GM12878 (cell line): ENCODE data around the gene TRIM63. TPM values are rescaled to one million over a fixed set of nuclear protein-coding genes. Genes with fewer than 3 reads are reported as not detected.

ENCODE experiments used
- ATAC-seq: fragments of 200-7000 bp; cut with Tn5 transposase; 3 replicates; pipeline ENCODE4 v1.9.1; 2020; ENCODE audit warnings: mild to moderate bottlenecking, moderate library complexity
- BruUV-seq: library from RNA; stranded (reverse); fragments of 400-500 nt; replicated peaks from 2 replicates; lab custom pipeline; 2021; lab: Mats Ljungman, UMichigan
- CTCF ChIA-PET: fragments of 300-600 bp; sonication (Branson Sonifier 250); formaldehyde crosslinking; extraction: SDS; loops from one replicate; lab custom pipeline; 2021; ENCODE audit warnings: inconsistent platforms; lab: Yijun Ruan, JAX
- POLR2A ChIA-PET: fragments of 350-600 bp; formaldehyde crosslinking; extraction: SDS; loops from one replicate; lab custom pipeline; 2021; ENCODE audit warnings: inconsistent platforms; lab: Charles Lee
- RAD21 ChIA-PET: fragments of 300-600 bp; sonication (Branson Sonifier 250); formaldehyde crosslinking; loops from one replicate; lab custom pipeline; 2023; ENCODE audit warnings: antibody characterized with exemption; ENCODE audit not compliant: unreplicated experiment; lab: Charles Lee
- SMC1A ChIA-PET: fragments of 300-600 bp; sonication (Branson Sonifier 250); formaldehyde crosslinking; loops from one replicate; lab custom pipeline; 2023; ENCODE audit not compliant: unreplicated experiment, uncharacterized antibody; lab: Charles Lee
- DNase-seq: peaks from one replicate; pipeline ENCODE4 v3.0.0-alpha.2; 2011; ENCODE audit warnings: low read depth, low spot score
- FAIRE-seq: peaks from 3 replicates; lab custom pipeline; 2011; peaks lifted over from hg19 to GRCh38; lab: Jason Lieb, UNC
- H2AFZ ChIP-seq: 2 replicates; pipeline ENCODE4 v1.6.0; 2011; ENCODE audit warnings: low read depth, low read length, control low read depth; ENCODE audit not compliant: control insufficient read depth
- H3K27ac ChIP-seq: 2 replicates; pipeline ENCODE4 v1.5.1; 2011; ENCODE audit warnings: control low read depth; ENCODE audit not compliant: control insufficient read depth, insufficient read depth
- H3K27me3 ChIP-seq, 2 experiments: replicated peaks in 1 of 2; 2 replicates each; pipeline versions ENCODE4 v1.6.0 to v1.6.1; 2011; ENCODE audit warnings: low read length in 1 of 2; ENCODE audit not compliant: control insufficient read depth in 2 of 2, insufficient read depth in 2 of 2
- H3K36me3 ChIP-seq, 2 experiments: 2 replicates each; pipeline ENCODE4 v1.5.1; 2011; ENCODE audit warnings: low read length in 1 of 2; ENCODE audit not compliant: control insufficient read depth in 2 of 2, insufficient read depth in 2 of 2
- H3K4me1 ChIP-seq: 2 replicates; pipeline ENCODE4 v1.6.1; 2011; ENCODE audit warnings: mild to moderate bottlenecking, low read length, moderate library complexity, mixed read lengths; ENCODE audit not compliant: control insufficient read depth, insufficient read depth
- H3K4me2 ChIP-seq: 2 replicates; pipeline ENCODE4 v1.6.0; 2011; ENCODE audit warnings: control low read depth; ENCODE audit not compliant: control insufficient read depth, insufficient read depth
- H3K4me3 ChIP-seq: fragments of 200-600 bp; sonication (generic); 2 replicates; pipeline ENCODE4 v1.5.1; 2016
- H3K79me2 ChIP-seq: 2 replicates; pipeline ENCODE4 v1.6.0; 2011; ENCODE audit warnings: low read length; ENCODE audit not compliant: control insufficient read depth, insufficient read depth
- H3K9ac ChIP-seq: 2 replicates; pipeline ENCODE4 v1.8.0; 2011; ENCODE audit warnings: low read length, control low read depth, mixed read lengths; ENCODE audit not compliant: control insufficient read depth, insufficient read depth
- H3K9me3 ChIP-seq: replicated peaks from 3 replicates; pipeline ENCODE4 v1.5.1; 2011; ENCODE audit warnings: mild to moderate bottlenecking, low read length; ENCODE audit not compliant: control insufficient read depth, insufficient read depth
- H4K20me1 ChIP-seq: 2 replicates; pipeline ENCODE4 v1.6.0; 2011; ENCODE audit not compliant: control insufficient read depth, insufficient read depth
- CHD2 ChIP-seq: IDR thresholded peaks from 2 replicates; pipeline ENCODE4 v1.6.1; 2011; ENCODE audit warnings: low read depth, low read length, improper control_type of control experiment, borderline replicate concordance
- DPF2 ChIP-seq: fragments of 450-650 bp; IDR thresholded peaks from 2 replicates; pipeline ENCODE4 v1.6.1; 2017; ENCODE audit warnings: mild to moderate bottlenecking
- EP300 ChIP-seq, 2 experiments: fragments of 150-350 bp in 1 of 2; IDR thresholded peaks; 2 replicates each; pipeline ENCODE4 v1.6.1; 2011 to 2012; ENCODE audit warnings: low read depth in 2 of 2, low read length in 2 of 2, borderline replicate concordance in 1 of 2, improper control_type of control experiment in 1 of 2, inconsistent platforms in 1 of 2; ENCODE audit not compliant: control insufficient read depth in 1 of 2
- ETV6 ChIP-seq, 2 experiments: fragments of 450-650 bp in 1 of 2; IDR thresholded peaks in 1 of 2; conservative IDR thresholded peaks in 1 of 2; 2 replicates each; pipeline ENCODE4 v1.6.1; 2014; ENCODE audit warnings: antibody characterized with exemption in 1 of 2, borderline replicate concordance in 1 of 2, low read depth in 1 of 2, mild to moderate bottlenecking in 1 of 2, moderate library complexity in 1 of 2
- NR2F1 ChIP-seq: fragments of 450-650 bp; conservative IDR thresholded peaks from 2 replicates; pipeline ENCODE4 v1.6.1; 2017; ENCODE audit warnings: mild to moderate bottlenecking
- RAD21 ChIP-seq: IDR thresholded peaks from 2 replicates; pipeline ENCODE4 v1.6.1; 2011; ENCODE audit warnings: mild to moderate bottlenecking, low read depth, low read length, moderate library complexity; ENCODE audit not compliant: insufficient read depth
- REST ChIP-seq: IDR thresholded peaks from 2 replicates; pipeline ENCODE4 v1.6.1; 2012; ENCODE audit warnings: mild to moderate bottlenecking, low read depth, low read length
- SIX5 ChIP-seq: IDR thresholded peaks from 2 replicates; pipeline ENCODE4 v1.6.1; 2011; ENCODE audit warnings: mild to moderate bottlenecking, low read depth, low read length, moderate library complexity; ENCODE audit not compliant: severe bottlenecking
- SRF ChIP-seq, 2 experiments: IDR thresholded peaks; 2 replicates each; pipeline ENCODE4 v1.6.1; 2011; ENCODE audit warnings: low read depth in 2 of 2, low read length in 2 of 2, mild to moderate bottlenecking in 1 of 2, moderate library complexity in 1 of 2
- SUPT20H ChIP-seq: IDR thresholded peaks from 2 replicates; pipeline ENCODE4 v1.6.1; 2011; ENCODE audit warnings: low read depth, mild to moderate bottlenecking, low read length, moderate library complexity, borderline replicate concordance; ENCODE audit not compliant: control insufficient read depth
- ZNF217 ChIP-seq: fragments of 450-650 bp; IDR thresholded peaks from 2 replicates; pipeline ENCODE4 v1.6.1; 2017; ENCODE audit warnings: antibody characterized with exemption, mild to moderate bottlenecking
- WGBS: methylation state at CpG from one replicate; pipeline ENCODE4 v1.1.6; 2016; ENCODE audit warnings: low lambda C conversion rate; ENCODE audit not compliant: insufficient replicate concordance, insufficient coverage; ENCODE audit errors: missing lambda C conversion rate; 5-methylcytosine and 5-hydroxymethylcytosine counted together
- in situ Hi-C: fragments of 300-500 bp; cut with MboI; formaldehyde crosslinking; loops from 9 replicates; pipeline ENCODE4 v1.14.3; 2018; ENCODE audit warnings: mixed read lengths
- intact Hi-C: fragments of 100-400 bp; cut with micrococcal nuclease; formaldehyde crosslinking; loops from one replicate; pipeline ENCODE4 v1.14.2; 2022; ENCODE audit not compliant: unreplicated experiment
- polyA plus RNA-seq, 11 experiments: library from polyadenylated mRNA; depleted of rRNA in 4 of 11; unstranded in 6 of 11; stranded (reverse) in 5 of 11; fragments of >200 nt; fragmentation: Nextera tagmentation in 4 of 11; fragmentation: Illumina TruSeq in 1 of 11; extraction: Ambion mirVana in 4 of 11; extraction: Trizol in 1 of 11; gene quantifications; 1 replicate in 1 of 11; 2 replicates in 10 of 11; pipeline versions ENCODE4 v1.2.1 to v1.2.3, GENCODE V29; 2011 to 2016; ENCODE audit warnings: inconsistent platforms in 2 of 11, missing spikeins in 2 of 11, low read depth in 1 of 11
- total RNA-seq, 4 experiments: library from RNA; depleted of rRNA in 3 of 4; stranded (reverse); fragments of >200 nt in 3 of 4; fragmentation: Illumina TruSeq in 1 of 4; extraction: Trizol in 1 of 4; gene quantifications; 2 replicates each; pipeline versions ENCODE4 v1.2.1 to v1.2.3, GENCODE V29; 2013 to 2021
- TF ChIP-seq, protein P1 (sequence below): fragments of 450-650 bp; IDR thresholded peaks from 2 replicates; pipeline ENCODE4 v1.6.1; 2018; ENCODE audit warnings: mild to moderate bottlenecking, low read depth, moderate library complexity; ENCODE audit not compliant: partially characterized antibody

Gene TRIM63
- total and polyA plus RNA-seq, 10 of the 15 experiments (the other 5 are each of a cell fraction or from before 2014, with no cell fraction given): not detected

- in situ Hi-C loops (no loop called here), intact Hi-C loops (no loop called here)
- CTCF ChIA-PET: interaction anchor here (1.2 kb wide), 1 partner anchor 34 kb away, joined by 3 read pairs; no protein-coding TSS in a partner anchor
- FAIRE-seq: peak; percentile 66
- Histone ChIP-seq H3K79me2 (no peaks in the 10 kb centered on the region), H3K36me3 (no peaks in the 10 kb centered on the region), H3K9ac (no peak overlapping the region), H3K27me3 (peaks cover 0 to 7% of the 10 kb centered on the region in 2 experiments; a peak in 3 of 4 replicates), H3K27ac (no peak overlapping the region), H3K4me3 (no peak overlapping the region), H4K20me1 (no peaks in the 10 kb centered on the region; the same call in 1 of the 2 replicates), H2AFZ (no peak overlapping the region), H3K4me1 (no peaks in the 10 kb centered on the region), H3K4me2 (no peak overlapping the region), H3K9me3 (no peaks in the 10 kb centered on the region)
- RAD21 ChIA-PET: no interaction called here
- no peak for ATAC-seq
- POLR2A ChIA-PET: no interaction called here
- SMC1A ChIA-PET: no interaction called here
- no peak for DNase-seq
- WGBS: 64% methylated on average over 4 of the region's 4 CpGs
- BruUV-seq: no TSS peak
- TF ChIP-seq, protein P1, sequence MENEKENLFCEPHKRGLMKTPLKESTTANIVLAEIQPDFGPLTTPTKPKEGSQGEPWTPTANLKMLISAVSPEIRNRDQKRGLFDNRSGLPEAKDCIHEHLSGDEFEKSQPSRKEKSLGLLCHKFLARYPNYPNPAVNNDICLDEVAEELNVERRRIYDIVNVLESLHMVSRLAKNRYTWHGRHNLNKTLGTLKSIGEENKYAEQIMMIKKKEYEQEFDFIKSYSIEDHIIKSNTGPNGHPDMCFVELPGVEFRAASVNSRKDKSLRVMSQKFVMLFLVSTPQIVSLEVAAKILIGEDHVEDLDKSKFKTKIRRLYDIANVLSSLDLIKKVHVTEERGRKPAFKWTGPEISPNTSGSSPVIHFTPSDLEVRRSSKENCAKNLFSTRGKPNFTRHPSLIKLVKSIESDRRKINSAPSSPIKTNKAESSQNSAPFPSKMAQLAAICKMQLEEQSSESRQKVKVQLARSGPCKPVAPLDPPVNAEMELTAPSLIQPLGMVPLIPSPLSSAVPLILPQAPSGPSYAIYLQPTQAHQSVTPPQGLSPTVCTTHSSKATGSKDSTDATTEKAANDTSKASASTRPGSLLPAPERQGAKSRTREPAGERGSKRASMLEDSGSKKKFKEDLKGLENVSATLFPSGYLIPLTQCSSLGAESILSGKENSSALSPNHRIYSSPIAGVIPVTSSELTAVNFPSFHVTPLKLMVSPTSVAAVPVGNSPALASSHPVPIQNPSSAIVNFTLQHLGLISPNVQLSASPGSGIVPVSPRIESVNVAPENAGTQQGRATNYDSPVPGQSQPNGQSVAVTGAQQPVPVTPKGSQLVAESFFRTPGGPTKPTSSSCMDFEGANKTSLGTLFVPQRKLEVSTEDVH: no peak
- TF ChIP-seq CHD2 (no peak), NR2F1 (no peak), EP300 (IDR thresholded peaks at IDR 0.05; ENCODE audit: borderline replicate concordance in 1 of 2, control insufficient read depth in 1 of 2, low read depth in 2 of 2, low read length in 2 of 2) (no peak), DPF2 (no peak), RAD21 (no peak), SIX5 (no peak), ETV6 (conservative IDR thresholded peaks at IDR 0.05 in 1 of 2, IDR thresholded peaks at IDR 0.05 in 1 of 2; ENCODE audit: borderline replicate concordance in 1 of 2, low read depth in 1 of 2) (no peak), ZNF217 (no peak), SUPT20H (no peak), REST (no peak), SRF (IDR thresholded peaks at IDR 0.05; ENCODE audit: low read depth in 2 of 2, low read length in 2 of 2) (no peak)
These were observed 3.0 kb upstream of the TRIM63 start for GRCh38 chr1:26070296-26070962.
